A673 (cell line): ENCODE results near the gene MYRIP. TPM values are rescaled to one million over a fixed set of nuclear protein-coding genes. Genes with fewer than 3 reads are reported as not detected.

Source experiments
- BruUV-seq: library from RNA; stranded (reverse); fragments of 400-500 nt; replicated peaks from 2 replicates; lab custom pipeline; 2021; lab: Mats Ljungman, UMichigan
- CTCF ChIA-PET: fragments of 300-600 bp; sonication (Branson Sonifier 250); formaldehyde crosslinking; loops from one replicate; lab custom pipeline; 2022; ENCODE audit warnings: antibody characterized with exemption; lab: Charles Lee
- POLR2A ChIA-PET: fragments of 300-600 bp; sonication (Branson Sonifier 250); formaldehyde crosslinking; loops from one replicate; lab custom pipeline; 2022; ENCODE audit warnings: antibody characterized with exemption; ENCODE audit not compliant: low non-redundant PET; lab: Charles Lee
- DNase-seq: peaks from one replicate; pipeline ENCODE4 v3.0.0-alpha.2; 2015; ENCODE audit warnings: low spot score
- H3K27ac ChIP-seq: fragments of 200-600 bp; sonication (generic); 2 replicates; pipeline ENCODE4 v1.5.1; 2016; ENCODE audit warnings: mixed run types, low read depth, mild to moderate bottlenecking, mixed read lengths, antibody characterized with exemption, low read length; ENCODE audit not compliant: poor library complexity, severe bottlenecking
- H3K27me3 ChIP-seq: fragments of 200-600 bp; sonication (generic); replicated peaks from 2 replicates; pipeline ENCODE4 v1.6.1; 2017; ENCODE audit warnings: mixed run types, low read depth, mild to moderate bottlenecking, mixed read lengths, antibody characterized with exemption, low read length; ENCODE audit not compliant: insufficient read depth, poor library complexity
- H3K36me3 ChIP-seq: fragments of 200-600 bp; sonication (generic); 2 replicates; pipeline ENCODE4 v1.6.1; 2016; ENCODE audit warnings: mixed run types, mild to moderate bottlenecking, mixed read lengths, antibody characterized with exemption, low read length; ENCODE audit not compliant: insufficient read depth, poor library complexity, severe bottlenecking
- H3K4me1 ChIP-seq: fragments of 200-600 bp; sonication (generic); 2 replicates; pipeline ENCODE4 v1.6.1; 2017; ENCODE audit warnings: mixed run types, mild to moderate bottlenecking, mixed read lengths, antibody characterized with exemption, low read length; ENCODE audit not compliant: insufficient read depth, poor library complexity, severe bottlenecking
- H3K4me3 ChIP-seq: fragments of 200-600 bp; sonication (generic); 2 replicates; pipeline ENCODE4 v1.5.1; 2016; ENCODE audit warnings: low read depth, mixed run types, mild to moderate bottlenecking, mixed read lengths, low read length; ENCODE audit not compliant: poor library complexity, severe bottlenecking
- H3K9me3 ChIP-seq: fragments of 200-600 bp; sonication (generic); 2 replicates; pipeline ENCODE4 v1.6.1; 2016; ENCODE audit warnings: mixed run types, low read depth, mild to moderate bottlenecking, mixed read lengths, antibody characterized with exemption, low read length; ENCODE audit not compliant: poor library complexity, severe bottlenecking
- EZH2 ChIP-seq: fragments of 200-600 bp; sonication (generic); IDR thresholded peaks from 2 replicates; pipeline ENCODE4 v1.6.1; 2017; ENCODE audit warnings: borderline replicate concordance, low read depth, mild to moderate bottlenecking, mixed read lengths, antibody characterized with exemption, low read length; ENCODE audit not compliant: poor library complexity, severe bottlenecking
- intact Hi-C: fragments of 100-400 bp; cut with micrococcal nuclease; formaldehyde crosslinking; loops from one replicate; pipeline ENCODE4 v1.10.0; 2022; ENCODE audit not compliant: unreplicated experiment
- total RNA-seq: library from RNA; stranded (reverse); gene quantifications from 2 replicates; pipeline ENCODE4 v1.2.3, GENCODE V29; 2021
- TF ChIP-seq, protein P1 (sequence below): fragments of 300-800, 200-600 bp; sonication (generic); conservative IDR thresholded peaks from 2 replicates; pipeline ENCODE4 v1.5.1; 2017; ENCODE audit warnings: low read depth, mild to moderate bottlenecking, antibody characterized with exemption, low read length, moderate library complexity, mixed read lengths

MYRIP gene
- total RNA-seq, 1 experiment from 2014 or later, result not detected

DNA sequence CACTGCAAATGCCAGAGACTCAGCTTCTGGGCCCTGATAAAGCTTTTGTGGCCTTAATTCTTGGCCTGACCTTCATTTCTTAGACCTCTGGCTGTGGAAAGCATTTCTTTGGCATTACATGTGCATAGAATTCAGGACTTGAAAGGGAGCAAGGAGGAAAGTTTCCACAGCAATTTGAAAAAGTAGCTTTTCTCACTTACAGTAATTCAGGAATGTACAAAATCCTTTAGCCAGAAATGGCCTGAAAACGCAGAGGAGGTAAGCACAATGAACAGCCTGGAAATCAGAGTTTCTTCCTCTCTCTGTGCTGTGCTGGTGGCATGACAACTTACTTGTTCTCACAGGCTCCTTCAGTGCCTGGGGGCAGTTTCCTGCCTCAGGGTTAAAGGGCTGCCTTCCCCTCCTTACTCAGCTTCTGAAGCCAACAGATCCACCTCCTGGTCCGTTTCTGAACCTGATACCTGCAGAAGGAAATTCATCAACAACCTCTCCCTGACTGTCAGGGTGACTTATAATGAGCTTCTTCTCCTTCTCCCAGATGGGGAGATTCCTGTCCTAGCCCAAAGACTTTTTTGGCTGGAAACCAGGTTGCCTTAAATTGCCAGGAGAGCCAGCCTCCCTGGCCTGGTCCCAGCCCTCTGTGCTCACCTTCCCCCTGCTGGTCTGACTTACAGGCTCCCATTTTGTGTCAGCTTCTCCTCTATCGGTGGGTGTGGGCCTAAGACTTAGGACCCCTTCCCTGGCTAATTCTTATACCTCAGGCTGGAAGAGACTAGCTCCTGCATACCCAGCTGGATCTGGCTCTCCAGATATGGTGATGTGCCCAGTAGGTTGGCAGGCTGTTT lies 102.3 kb downstream of the MYRIP start:
- Histone ChIP-seq H3K4me1 (no peaks in the 10 kb centered on the region), H3K4me3 (no peak overlapping the region), H3K27ac (no peak overlapping the region), H3K27me3 (no peaks in the 10 kb centered on the region), H3K36me3 (no peaks in the 10 kb centered on the region), H3K9me3 (no peaks in the 10 kb centered on the region)
- ChIA-PET POLR2A (no interaction called here), CTCF (no interaction called here)
- intact Hi-C loops, result no loop called here
- no TSS peak for BruUV-seq
- no peak for TF ChIP-seq EZH2
- TF ChIP-seq, protein P1, sequence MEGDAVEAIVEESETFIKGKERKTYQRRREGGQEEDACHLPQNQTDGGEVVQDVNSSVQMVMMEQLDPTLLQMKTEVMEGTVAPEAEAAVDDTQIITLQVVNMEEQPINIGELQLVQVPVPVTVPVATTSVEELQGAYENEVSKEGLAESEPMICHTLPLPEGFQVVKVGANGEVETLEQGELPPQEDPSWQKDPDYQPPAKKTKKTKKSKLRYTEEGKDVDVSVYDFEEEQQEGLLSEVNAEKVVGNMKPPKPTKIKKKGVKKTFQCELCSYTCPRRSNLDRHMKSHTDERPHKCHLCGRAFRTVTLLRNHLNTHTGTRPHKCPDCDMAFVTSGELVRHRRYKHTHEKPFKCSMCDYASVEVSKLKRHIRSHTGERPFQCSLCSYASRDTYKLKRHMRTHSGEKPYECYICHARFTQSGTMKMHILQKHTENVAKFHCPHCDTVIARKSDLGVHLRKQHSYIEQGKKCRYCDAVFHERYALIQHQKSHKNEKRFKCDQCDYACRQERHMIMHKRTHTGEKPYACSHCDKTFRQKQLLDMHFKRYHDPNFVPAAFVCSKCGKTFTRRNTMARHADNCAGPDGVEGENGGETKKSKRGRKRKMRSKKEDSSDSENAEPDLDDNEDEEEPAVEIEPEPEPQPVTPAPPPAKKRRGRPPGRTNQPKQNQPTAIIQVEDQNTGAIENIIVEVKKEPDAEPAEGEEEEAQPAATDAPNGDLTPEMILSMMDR, result no peak
- DNase-seq, result no peak

DNA sequence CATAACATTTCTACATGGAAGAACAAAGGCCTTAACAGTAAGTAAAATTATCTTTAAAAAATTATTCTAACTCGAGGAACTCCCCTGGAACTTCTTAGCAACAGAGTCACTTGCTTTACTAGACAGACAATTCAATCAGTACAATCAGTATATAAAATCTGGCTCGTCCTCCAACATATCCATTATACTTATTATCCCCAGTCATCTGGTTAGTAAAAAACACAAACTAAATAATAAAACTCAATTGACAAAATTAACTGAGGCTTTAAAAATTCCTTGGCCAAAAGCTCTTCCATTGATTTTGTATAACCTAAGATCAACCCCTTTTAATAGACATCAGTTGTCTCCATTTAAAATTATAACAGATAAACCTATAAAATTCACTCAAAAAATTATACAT lies 105.6 kb downstream of the MYRIP start:
- no peak for DNase-seq
- CTCF ChIA-PET, result no interaction called here

DNA sequence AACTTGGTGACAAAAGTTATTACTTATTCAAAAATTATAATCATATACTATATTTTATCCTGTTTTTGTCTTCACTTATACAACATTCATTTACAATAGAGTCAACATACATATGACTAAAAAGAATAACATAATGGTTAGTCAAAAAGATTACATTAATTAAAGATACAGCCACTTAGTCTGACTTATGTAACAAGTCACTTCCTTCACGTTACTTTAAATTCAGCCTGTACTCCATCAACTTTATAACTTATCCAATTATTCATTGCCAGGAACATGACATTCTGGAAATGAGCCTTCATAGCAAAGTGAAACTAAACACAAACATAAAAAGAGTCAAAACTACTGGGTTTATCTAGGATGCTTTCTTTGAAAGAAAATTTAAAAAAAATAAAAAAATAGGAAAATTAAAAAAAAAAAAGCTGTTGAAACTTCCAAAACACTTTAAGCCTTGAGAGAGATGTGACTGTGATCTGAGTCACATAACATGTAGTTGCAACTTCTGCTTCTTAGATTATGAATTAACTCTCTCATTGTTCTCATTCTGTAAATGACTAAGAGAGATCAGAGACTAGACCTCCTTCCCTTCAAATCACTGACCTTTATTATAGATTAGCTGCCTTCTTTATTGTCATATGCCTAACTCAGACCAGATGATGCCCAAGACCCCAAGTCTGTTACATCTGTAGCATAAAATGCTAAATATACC lies 107.8 kb downstream of the MYRIP start:
- Histone ChIP-seq H3K9me3 (no peaks in the 10 kb centered on the region), H3K27ac (no peak overlapping the region), H3K27me3 (no peaks in the 10 kb centered on the region), H3K4me1 (no peaks in the 10 kb centered on the region), H3K4me3 (no peak overlapping the region), H3K36me3 (no peaks in the 10 kb centered on the region)
- intact Hi-C loops, result no loop called here
- ChIA-PET CTCF (no interaction called here), POLR2A (no interaction called here)
- no TSS peak for BruUV-seq
- no peak for TF ChIP-seq EZH2
- TF ChIP-seq, protein P1, result no peak
- DNase-seq, result no peak

More for the DNA sequence above, 105.6 kb downstream of the MYRIP start:
- Histone ChIP-seq H3K9me3 (no peaks in the 10 kb centered on the region), H3K27me3 (no peaks in the 10 kb centered on the region), H3K4me3 (no peak overlapping the region), H3K4me1 (no peaks in the 10 kb centered on the region), H3K36me3 (no peaks in the 10 kb centered on the region), H3K27ac (no peak overlapping the region)
- BruUV-seq, result no TSS peak
- TF ChIP-seq EZH2, result no peak
- TF ChIP-seq, protein P1, result no peak
- POLR2A ChIA-PET, result no interaction called here
- intact Hi-C loops, result no loop called here
